ENCODE measurements around the gene XG. TPM values are rescaled to one million over a fixed set of nuclear protein-coding genes. Genes with fewer than 3 reads are reported as not detected.

The XG gene
- total RNA-seq, 3 donors from 2014 or later (not counting 1 experiment from before 2014, with no cell fraction given): 0.85 TPM; not detected in 2

DNA sequence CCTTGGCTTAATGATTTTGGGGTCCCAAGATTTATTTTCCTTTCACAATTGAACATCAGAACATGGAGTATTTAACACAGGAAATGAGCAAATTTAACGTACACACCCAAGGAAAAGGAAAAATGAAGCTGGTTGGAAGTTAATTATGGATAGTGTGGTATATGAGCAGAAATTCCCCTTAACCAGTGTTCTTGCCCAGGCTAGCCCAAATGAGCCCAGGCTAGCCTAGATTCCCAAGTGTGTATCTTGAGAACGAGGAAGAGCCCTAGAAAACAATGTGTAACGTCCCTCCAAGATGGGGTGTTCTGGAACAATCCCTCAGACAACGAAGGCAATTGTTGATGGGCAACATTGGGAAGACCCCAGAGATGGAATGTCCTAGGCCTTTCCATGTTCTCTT, 33.7 kb downstream of the XG start:
- TF ChIP-seq, protein P1, sequence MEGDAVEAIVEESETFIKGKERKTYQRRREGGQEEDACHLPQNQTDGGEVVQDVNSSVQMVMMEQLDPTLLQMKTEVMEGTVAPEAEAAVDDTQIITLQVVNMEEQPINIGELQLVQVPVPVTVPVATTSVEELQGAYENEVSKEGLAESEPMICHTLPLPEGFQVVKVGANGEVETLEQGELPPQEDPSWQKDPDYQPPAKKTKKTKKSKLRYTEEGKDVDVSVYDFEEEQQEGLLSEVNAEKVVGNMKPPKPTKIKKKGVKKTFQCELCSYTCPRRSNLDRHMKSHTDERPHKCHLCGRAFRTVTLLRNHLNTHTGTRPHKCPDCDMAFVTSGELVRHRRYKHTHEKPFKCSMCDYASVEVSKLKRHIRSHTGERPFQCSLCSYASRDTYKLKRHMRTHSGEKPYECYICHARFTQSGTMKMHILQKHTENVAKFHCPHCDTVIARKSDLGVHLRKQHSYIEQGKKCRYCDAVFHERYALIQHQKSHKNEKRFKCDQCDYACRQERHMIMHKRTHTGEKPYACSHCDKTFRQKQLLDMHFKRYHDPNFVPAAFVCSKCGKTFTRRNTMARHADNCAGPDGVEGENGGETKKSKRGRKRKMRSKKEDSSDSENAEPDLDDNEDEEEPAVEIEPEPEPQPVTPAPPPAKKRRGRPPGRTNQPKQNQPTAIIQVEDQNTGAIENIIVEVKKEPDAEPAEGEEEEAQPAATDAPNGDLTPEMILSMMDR (IDR thresholded peaks at IDR 0.05): no peak
- Histone ChIP-seq H3K4me3 (ENCODE audit: low read length) (no peak overlapping the region), H3K36me3 (ENCODE audit: control insufficient read depth, insufficient read depth, low read length) (no peaks in the 10 kb centered on the region), H3K4me1 (ENCODE audit: control insufficient read depth, insufficient read depth, low read length) (no peaks in the 10 kb centered on the region), H3K27me3 (ENCODE audit: control insufficient read depth, insufficient read depth, low read length) (no peaks in the 10 kb centered on the region), H3K27ac (ENCODE audit: low read length) (no peak overlapping the region), H3K9me3 (ENCODE audit: control insufficient read depth, insufficient read depth, low read length) (no peaks in the 10 kb centered on the region)
- intact Hi-C loops (cut with micrococcal nuclease): no loop called here
- H3K36me3 Mint-ChIP-seq: no peaks in the 10 kb centered on the region
- H3K9me3 Mint-ChIP-seq: no peaks in the 10 kb centered on the region
- no peaks in the 10 kb centered on the region for H3K27me3 Mint-ChIP-seq (ENCODE audit: low read depth in 2 of 2)
- H3K27ac Mint-ChIP-seq: no peak overlapping the region
- no peak for DNase-seq
- WGBS (ENCODE audit: insufficient coverage): 87% methylated on average over 2 of the region's 4 CpGs
- no peak overlapping the region for H3K4me3 Mint-ChIP-seq
- H3K4me1 Mint-ChIP-seq: peaks cover 0 to 7% of the 10 kb centered on the region in 2 donors
- ATAC-seq: no peak

DNA sequence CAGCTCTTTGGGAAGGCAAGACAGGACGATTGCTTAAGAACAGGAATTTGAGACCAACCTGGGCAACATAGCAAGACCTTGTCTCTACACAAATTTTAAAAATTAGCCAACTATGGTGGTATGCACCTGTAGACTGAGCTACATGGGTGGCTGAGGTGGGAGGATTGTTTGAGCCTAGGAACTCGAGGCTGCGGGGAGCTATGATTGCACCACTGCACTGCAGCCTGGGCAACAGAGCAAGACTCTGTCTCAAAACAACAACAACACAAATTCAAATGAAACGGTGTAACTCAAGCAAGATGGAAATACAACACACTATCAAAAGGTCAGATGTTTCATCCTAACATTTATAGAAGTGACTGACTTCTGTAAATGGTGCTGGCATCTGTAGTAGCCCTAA, 37.1 kb downstream of the XG start:
- no peak overlapping the region for H3K27ac Mint-ChIP-seq

DNA sequence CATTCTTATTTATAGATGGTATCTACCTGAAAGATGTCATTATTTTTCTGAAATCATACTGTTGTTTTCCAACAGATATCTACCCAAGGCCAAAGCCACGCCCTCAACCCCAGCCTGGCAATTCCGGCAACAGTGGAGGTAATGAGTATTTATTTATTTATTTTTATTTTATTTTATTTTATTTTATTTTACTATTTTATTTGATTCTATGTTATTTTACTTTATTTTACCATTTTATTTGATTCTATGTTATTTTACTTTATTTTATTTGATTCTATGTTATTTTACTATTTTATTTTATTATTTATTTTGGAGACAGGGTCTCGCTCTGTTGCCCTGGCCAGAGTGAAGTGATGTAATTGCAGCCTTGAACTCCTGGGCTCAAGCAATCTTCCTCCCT, 37.7 kb downstream of the XG start:
- no peaks in the 10 kb centered on the region for H3K9me3 ChIP-seq (ENCODE audit: control insufficient read depth, insufficient read depth, low read length)
- H3K4me3 ChIP-seq (ENCODE audit: low read length): no peak overlapping the region
- TF ChIP-seq, protein P1 (IDR thresholded peaks at IDR 0.05): no peak
- ATAC-seq (no peak), DNase-seq (no peak)
- WGBS (ENCODE audit: insufficient coverage): 100% methylated on average over 1 of the region's 3 CpGs
- Mint-ChIP-seq H3K36me3 (no peaks in the 10 kb centered on the region), H3K4me1 (no peaks in the 10 kb centered on the region), H3K4me3 (no peak overlapping the region), H3K27me3 (ENCODE audit: low read depth in 2 of 2) (no peaks in the 10 kb centered on the region), H3K9me3 (no peaks in the 10 kb centered on the region), H3K27ac (no peak overlapping the region)
- intact Hi-C loops (cut with micrococcal nuclease): no loop called here
- no peaks in the 10 kb centered on the region for H3K27me3 ChIP-seq (ENCODE audit: control insufficient read depth, insufficient read depth, low read length)
- no peak overlapping the region for H3K27ac ChIP-seq (ENCODE audit: low read length)
- H3K36me3 ChIP-seq (ENCODE audit: control insufficient read depth, insufficient read depth, low read length): no peaks in the 10 kb centered on the region
- H3K4me1 ChIP-seq (ENCODE audit: control insufficient read depth, insufficient read depth, low read length): no peaks in the 10 kb centered on the region

More for the DNA sequence above, 37.1 kb downstream of the XG start:
- Histone ChIP-seq H3K36me3 (ENCODE audit: control insufficient read depth, insufficient read depth, low read length) (no peaks in the 10 kb centered on the region), H3K27me3 (ENCODE audit: control insufficient read depth, insufficient read depth, low read length) (no peaks in the 10 kb centered on the region), H3K4me1 (ENCODE audit: control insufficient read depth, insufficient read depth, low read length) (no peaks in the 10 kb centered on the region), H3K9me3 (ENCODE audit: control insufficient read depth, insufficient read depth, low read length) (no peaks in the 10 kb centered on the region), H3K27ac (ENCODE audit: low read length) (no peak overlapping the region), H3K4me3 (ENCODE audit: low read length) (no peak overlapping the region)
- no peaks in the 10 kb centered on the region for H3K27me3 Mint-ChIP-seq (ENCODE audit: low read depth in 2 of 2)
- TF ChIP-seq, protein P1 (IDR thresholded peaks at IDR 0.05): no peak
- no peak overlapping the region for H3K4me3 Mint-ChIP-seq
- WGBS (ENCODE audit: insufficient coverage): 68% methylated on average over 2 of the region's 4 CpGs
- H3K36me3 Mint-ChIP-seq: no peaks in the 10 kb centered on the region
- ATAC-seq (no peak), DNase-seq (no peak)
- H3K9me3 Mint-ChIP-seq: no peaks in the 10 kb centered on the region
- intact Hi-C loops (cut with micrococcal nuclease): no loop called here
- no peaks in the 10 kb centered on the region for H3K4me1 Mint-ChIP-seq

DNA sequence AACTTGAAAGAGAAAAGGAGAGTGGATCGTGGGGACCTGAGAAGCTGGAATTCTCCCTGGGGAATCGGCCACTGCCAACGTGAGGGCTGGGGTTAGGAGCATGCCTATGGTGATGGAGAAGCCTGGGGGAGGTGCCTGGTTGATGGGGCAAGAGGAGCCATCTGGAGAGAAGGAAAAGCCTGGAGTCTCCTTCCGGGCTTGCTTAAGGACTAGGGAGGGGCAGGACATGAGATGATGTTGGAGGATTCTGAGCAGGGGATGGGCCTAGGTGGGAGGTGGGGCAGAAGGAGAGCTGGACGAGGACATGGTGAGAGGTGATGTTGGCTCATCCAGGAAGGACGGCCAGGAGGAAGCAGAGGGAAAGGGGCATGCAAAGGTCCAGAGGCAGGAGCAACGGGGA, 41.9 kb downstream of the XG start:
- no peak overlapping the region for H3K27ac ChIP-seq (ENCODE audit: low read length)
- Mint-ChIP-seq H3K27me3 (ENCODE audit: low read depth in 2 of 2) (no peaks in the 10 kb centered on the region), H3K4me3 (no peak overlapping the region), H3K4me1 (no peaks in the 10 kb centered on the region), H3K27ac (no peak overlapping the region), H3K9me3 (no peaks in the 10 kb centered on the region), H3K36me3 (no peaks in the 10 kb centered on the region)
- H3K4me3 ChIP-seq (ENCODE audit: low read length): no peak overlapping the region
- DNase-seq (no peak), ATAC-seq (no peak)
- no peaks in the 10 kb centered on the region for H3K27me3 ChIP-seq (ENCODE audit: control insufficient read depth, insufficient read depth, low read length)
- intact Hi-C loops (cut with micrococcal nuclease): no loop called here
- TF ChIP-seq, protein P1 (IDR thresholded peaks at IDR 0.05): no peak
- no peaks in the 10 kb centered on the region for H3K4me1 ChIP-seq (ENCODE audit: control insufficient read depth, insufficient read depth, low read length)
- no peaks in the 10 kb centered on the region for H3K36me3 ChIP-seq (ENCODE audit: control insufficient read depth, insufficient read depth, low read length)
- no peaks in the 10 kb centered on the region for H3K9me3 ChIP-seq (ENCODE audit: control insufficient read depth, insufficient read depth, low read length)
- 75% methylated on average over 7 of the region's 7 CpGs for WGBS (ENCODE audit: insufficient coverage)

All from natural killer cell (primary cell).